Measurements from ENCODE around the gene PPP1R16B.

DNA sequence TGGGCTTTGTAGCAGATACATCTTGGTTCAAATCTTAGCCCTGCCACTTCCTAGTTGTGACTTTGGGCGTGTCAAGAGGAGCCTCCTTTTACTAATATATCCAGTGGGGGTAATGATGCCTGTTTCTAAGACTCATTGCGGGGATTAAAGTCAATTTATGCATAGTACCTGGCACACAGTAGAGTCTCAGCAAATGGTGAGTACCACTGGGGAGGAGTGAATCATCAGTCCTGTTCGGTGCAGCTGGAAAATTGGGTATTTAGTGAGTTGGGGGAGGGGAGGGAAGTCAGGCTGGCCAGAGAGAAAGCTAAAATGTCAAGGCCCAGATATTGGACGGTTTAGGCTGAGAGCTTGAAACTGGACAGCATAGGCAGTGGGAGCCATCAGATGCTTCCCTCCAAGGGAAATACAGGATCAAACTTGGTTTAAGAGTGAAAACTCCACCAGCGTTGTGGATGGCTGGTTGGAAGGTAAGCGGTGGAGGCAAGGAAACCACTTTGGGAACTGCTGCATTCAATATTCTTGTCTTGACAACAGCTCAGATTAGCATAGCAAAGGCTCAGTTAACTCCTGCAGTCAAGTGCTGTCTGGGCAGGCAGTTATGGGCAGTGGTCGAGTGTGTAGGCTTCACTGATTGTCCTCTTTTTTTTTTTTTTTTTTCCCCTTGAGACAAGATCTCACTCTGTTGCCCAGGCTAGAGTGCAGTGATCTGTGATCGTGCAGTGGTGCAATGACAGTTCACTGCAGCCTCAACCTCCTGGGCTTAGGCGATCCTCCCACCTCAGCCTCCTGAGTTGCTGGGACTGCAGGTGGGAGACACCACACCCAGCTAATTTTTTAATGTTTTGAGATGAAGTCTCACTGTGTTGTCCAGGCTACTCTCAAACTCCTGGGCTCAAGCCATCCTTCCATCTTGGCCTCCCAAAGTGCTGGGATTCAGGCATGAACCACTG, 12.9 kb downstream of the PPP1R16B start:
- TF ChIP-seq POLR2AphosphoS5 (IDR thresholded peaks at IDR 0.05; ENCODE audit: low read depth, low read length) (no peak), POLR2A (IDR thresholded peaks at IDR 0.05; ENCODE audit: low read depth, low read length) (no peak)

All from GM12891 (cell line).